GM12878 (cell line): Measurements from ENCODE around the gene OR6C2. TPM values are rescaled to one million over a fixed set of nuclear protein-coding genes. Genes with fewer than 3 reads are reported as not detected.

Experiments used
- ATAC-seq: fragments of 200-7000 bp; cut with Tn5 transposase; 3 replicates; pipeline ENCODE4 v1.9.1; 2020; ENCODE audit warnings: mild to moderate bottlenecking, moderate library complexity
- BruUV-seq: library from RNA; stranded (reverse); fragments of 400-500 nt; replicated peaks from 2 replicates; lab custom pipeline; 2021; lab: Mats Ljungman, UMichigan
- CTCF ChIA-PET: fragments of 300-600 bp; sonication (Branson Sonifier 250); formaldehyde crosslinking; extraction: SDS; loops from one replicate; lab custom pipeline; 2021; ENCODE audit warnings: inconsistent platforms; lab: Yijun Ruan, JAX
- POLR2A ChIA-PET: fragments of 350-600 bp; formaldehyde crosslinking; extraction: SDS; loops from one replicate; lab custom pipeline; 2021; ENCODE audit warnings: inconsistent platforms; lab: Charles Lee
- RAD21 ChIA-PET: fragments of 300-600 bp; sonication (Branson Sonifier 250); formaldehyde crosslinking; loops from one replicate; lab custom pipeline; 2023; ENCODE audit warnings: antibody characterized with exemption; ENCODE audit not compliant: unreplicated experiment; lab: Charles Lee
- SMC1A ChIA-PET: fragments of 300-600 bp; sonication (Branson Sonifier 250); formaldehyde crosslinking; loops from one replicate; lab custom pipeline; 2023; ENCODE audit not compliant: unreplicated experiment, uncharacterized antibody; lab: Charles Lee
- DNase-seq: peaks from one replicate; pipeline ENCODE4 v3.0.0-alpha.2; 2011; ENCODE audit warnings: low read depth, low spot score
- FAIRE-seq: peaks from 3 replicates; lab custom pipeline; 2011; peaks lifted over from hg19 to GRCh38; lab: Jason Lieb, UNC
- H2AFZ ChIP-seq: 2 replicates; pipeline ENCODE4 v1.6.0; 2011; ENCODE audit warnings: low read depth, low read length, control low read depth; ENCODE audit not compliant: control insufficient read depth
- H3K27ac ChIP-seq: 2 replicates; pipeline ENCODE4 v1.5.1; 2011; ENCODE audit warnings: control low read depth; ENCODE audit not compliant: control insufficient read depth, insufficient read depth
- H3K27me3 ChIP-seq, 2 experiments: replicated peaks in 1 of 2; 2 replicates each; pipeline versions ENCODE4 v1.6.0 to v1.6.1; 2011; ENCODE audit warnings: low read length in 1 of 2; ENCODE audit not compliant: control insufficient read depth in 2 of 2, insufficient read depth in 2 of 2
- H3K36me3 ChIP-seq, 2 experiments: 2 replicates each; pipeline ENCODE4 v1.5.1; 2011; ENCODE audit warnings: low read length in 1 of 2; ENCODE audit not compliant: control insufficient read depth in 2 of 2, insufficient read depth in 2 of 2
- H3K4me1 ChIP-seq: 2 replicates; pipeline ENCODE4 v1.6.1; 2011; ENCODE audit warnings: mild to moderate bottlenecking, low read length, moderate library complexity, mixed read lengths; ENCODE audit not compliant: control insufficient read depth, insufficient read depth
- H3K4me2 ChIP-seq: 2 replicates; pipeline ENCODE4 v1.6.0; 2011; ENCODE audit warnings: control low read depth; ENCODE audit not compliant: control insufficient read depth, insufficient read depth
- H3K4me3 ChIP-seq: fragments of 200-600 bp; sonication (generic); 2 replicates; pipeline ENCODE4 v1.5.1; 2016
- H3K79me2 ChIP-seq: 2 replicates; pipeline ENCODE4 v1.6.0; 2011; ENCODE audit warnings: low read length; ENCODE audit not compliant: control insufficient read depth, insufficient read depth
- H3K9ac ChIP-seq: 2 replicates; pipeline ENCODE4 v1.8.0; 2011; ENCODE audit warnings: low read length, control low read depth, mixed read lengths; ENCODE audit not compliant: control insufficient read depth, insufficient read depth
- H3K9me3 ChIP-seq: replicated peaks from 3 replicates; pipeline ENCODE4 v1.5.1; 2011; ENCODE audit warnings: mild to moderate bottlenecking, low read length; ENCODE audit not compliant: control insufficient read depth, insufficient read depth
- H4K20me1 ChIP-seq: 2 replicates; pipeline ENCODE4 v1.6.0; 2011; ENCODE audit not compliant: control insufficient read depth, insufficient read depth
- CBFB ChIP-seq: IDR thresholded peaks from 2 replicates; pipeline ENCODE4 v1.6.1; 2016; ENCODE audit warnings: antibody characterized with exemption, low read depth
- CHD1 ChIP-seq: IDR thresholded peaks from 2 replicates; pipeline ENCODE4 v1.6.1; 2012; ENCODE audit warnings: low read depth, low read length, improper control_type of control experiment
- CREM ChIP-seq: IDR thresholded peaks from 2 replicates; pipeline ENCODE4 v1.6.1; 2014; ENCODE audit warnings: antibody characterized with exemption, low read depth
- E4F1 ChIP-seq: fragments of 450-650 bp; IDR thresholded peaks from 2 replicates; pipeline ENCODE4 v1.6.1; 2018; ENCODE audit warnings: borderline replicate concordance, mild to moderate bottlenecking; ENCODE audit not compliant: partially characterized antibody
- ELK1 ChIP-seq: IDR thresholded peaks from 2 replicates; pipeline ENCODE4 v1.6.1; 2012; ENCODE audit warnings: low read depth, low read length, improper control_type of control experiment
- NBN ChIP-seq: fragments of 450-650 bp; IDR thresholded peaks from 2 replicates; pipeline ENCODE4 v1.6.1; 2016
- POLR2A ChIP-seq: IDR thresholded peaks from 2 replicates; pipeline ENCODE4 v1.6.1; 2011; ENCODE audit warnings: low read depth, mild to moderate bottlenecking, low read length
- SIX5 ChIP-seq: IDR thresholded peaks from 2 replicates; pipeline ENCODE4 v1.6.1; 2011; ENCODE audit warnings: mild to moderate bottlenecking, low read depth, low read length, moderate library complexity; ENCODE audit not compliant: severe bottlenecking
- SUPT20H ChIP-seq: IDR thresholded peaks from 2 replicates; pipeline ENCODE4 v1.6.1; 2011; ENCODE audit warnings: low read depth, mild to moderate bottlenecking, low read length, moderate library complexity, borderline replicate concordance; ENCODE audit not compliant: control insufficient read depth
- ZBTB11 ChIP-seq: fragments of 450-650 bp; formaldehyde crosslinking; IDR thresholded peaks from 2 replicates; pipeline ENCODE4 v1.5.0; 2022; ENCODE audit warnings: mild to moderate bottlenecking, missing genetic modification characterization
- WGBS: methylation state at CpG from one replicate; pipeline ENCODE4 v1.1.6; 2016; ENCODE audit warnings: low lambda C conversion rate; ENCODE audit not compliant: insufficient replicate concordance, insufficient coverage; ENCODE audit errors: missing lambda C conversion rate; 5-methylcytosine and 5-hydroxymethylcytosine counted together
- in situ Hi-C: fragments of 300-500 bp; cut with MboI; formaldehyde crosslinking; loops from 9 replicates; pipeline ENCODE4 v1.14.3; 2018; ENCODE audit warnings: mixed read lengths
- intact Hi-C: fragments of 100-400 bp; cut with micrococcal nuclease; formaldehyde crosslinking; loops from one replicate; pipeline ENCODE4 v1.14.2; 2022; ENCODE audit not compliant: unreplicated experiment
- polyA plus RNA-seq, 11 experiments: library from polyadenylated mRNA; depleted of rRNA in 4 of 11; unstranded in 6 of 11; stranded (reverse) in 5 of 11; fragments of >200 nt; fragmentation: Nextera tagmentation in 4 of 11; fragmentation: Illumina TruSeq in 1 of 11; extraction: Ambion mirVana in 4 of 11; extraction: Trizol in 1 of 11; gene quantifications; 1 replicate in 1 of 11; 2 replicates in 10 of 11; pipeline versions ENCODE4 v1.2.1 to v1.2.3, GENCODE V29; 2011 to 2016; ENCODE audit warnings: inconsistent platforms in 2 of 11, missing spikeins in 2 of 11, low read depth in 1 of 11
- total RNA-seq, 4 experiments: library from RNA; depleted of rRNA in 3 of 4; stranded (reverse); fragments of >200 nt in 3 of 4; fragmentation: Illumina TruSeq in 1 of 4; extraction: Trizol in 1 of 4; gene quantifications; 2 replicates each; pipeline versions ENCODE4 v1.2.1 to v1.2.3, GENCODE V29; 2013 to 2021
- TF ChIP-seq, protein P1 (sequence below): fragments of 450-650 bp; IDR thresholded peaks from 2 replicates; pipeline ENCODE4 v1.6.1; 2016; ENCODE audit warnings: mild to moderate bottlenecking
- TF ChIP-seq, protein P2 (sequence below): fragments of 450-650 bp; formaldehyde crosslinking; IDR thresholded peaks from 2 replicates; pipeline ENCODE4 v1.4.0; 2022; ENCODE audit warnings: mild to moderate bottlenecking, moderate library complexity

Gene OR6C2
- total and polyA plus RNA-seq, 10 of the 15 experiments (the other 5 are each of a cell fraction or from before 2014, with no cell fraction given): not detected

GRCh38 chr12:55400229-55400628, 43.6 kb upstream of the OR6C2 start, which contains the start of gene OR6C65:
OR6C65 (plus strand) TSS chr12:55400529; CDS start chr12:55400529, 0 bp downstream.
- H3K4me1 ChIP-seq: no peaks in the 10 kb centered on the region
- no peaks in the 10 kb centered on the region for H3K27me3 ChIP-seq
- FAIRE-seq (no peak), DNase-seq (no peak), ATAC-seq (no peak)
- no peak within 1 kb of the TSS for H2AFZ ChIP-seq
- no peaks in the 10 kb centered on the region for H3K9me3 ChIP-seq
- SMC1A ChIA-PET: no interaction called here
- WGBS: 77% methylated on average over 1 of the region's 1 CpG
- H4K20me1 ChIP-seq: no peaks in the 10 kb centered on the region
- H3K4me2 ChIP-seq: no peak within 1 kb of the TSS
- no peak within 1 kb of the TSS for H3K9ac ChIP-seq
- intact Hi-C loops: no loop called here
- H3K79me2 ChIP-seq: no peaks in the 10 kb centered on the region
- BruUV-seq: no TSS peak
- CTCF ChIA-PET: no interaction called here
- H3K27ac ChIP-seq: no peak within 1 kb of the TSS
- in situ Hi-C loops: no loop called here
- RAD21 ChIA-PET: no interaction called here
- POLR2A ChIA-PET: interaction anchor here (0.7 kb wide), 1 partner anchor 511 kb away, joined by 4 read pairs; no protein-coding TSS in a partner anchor
- H3K4me3 ChIP-seq: no peak within 1 kb of the TSS
- no peaks in the 10 kb centered on the region for H3K36me3 ChIP-seq
- no peak for TF ChIP-seq CHD1
- no peak for TF ChIP-seq NBN
- TF ChIP-seq, protein P1, sequence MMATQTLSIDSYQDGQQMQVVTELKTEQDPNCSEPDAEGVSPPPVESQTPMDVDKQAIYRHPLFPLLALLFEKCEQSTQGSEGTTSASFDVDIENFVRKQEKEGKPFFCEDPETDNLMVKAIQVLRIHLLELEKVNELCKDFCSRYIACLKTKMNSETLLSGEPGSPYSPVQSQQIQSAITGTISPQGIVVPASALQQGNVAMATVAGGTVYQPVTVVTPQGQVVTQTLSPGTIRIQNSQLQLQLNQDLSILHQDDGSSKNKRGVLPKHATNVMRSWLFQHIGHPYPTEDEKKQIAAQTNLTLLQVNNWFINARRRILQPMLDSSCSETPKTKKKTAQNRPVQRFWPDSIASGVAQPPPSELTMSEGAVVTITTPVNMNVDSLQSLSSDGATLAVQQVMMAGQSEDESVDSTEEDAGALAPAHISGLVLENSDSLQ: no peak
- TF ChIP-seq POLR2A: no peak
- no peak for TF ChIP-seq ELK1
- TF ChIP-seq CBFB: no peak
- TF ChIP-seq SUPT20H: no peak
- no peak for TF ChIP-seq ZBTB11 (CRISPR knock-in tag)
- TF ChIP-seq CREM: no peak
- TF ChIP-seq E4F1: no peak
- no peak for TF ChIP-seq SIX5
- TF ChIP-seq, protein P2, sequence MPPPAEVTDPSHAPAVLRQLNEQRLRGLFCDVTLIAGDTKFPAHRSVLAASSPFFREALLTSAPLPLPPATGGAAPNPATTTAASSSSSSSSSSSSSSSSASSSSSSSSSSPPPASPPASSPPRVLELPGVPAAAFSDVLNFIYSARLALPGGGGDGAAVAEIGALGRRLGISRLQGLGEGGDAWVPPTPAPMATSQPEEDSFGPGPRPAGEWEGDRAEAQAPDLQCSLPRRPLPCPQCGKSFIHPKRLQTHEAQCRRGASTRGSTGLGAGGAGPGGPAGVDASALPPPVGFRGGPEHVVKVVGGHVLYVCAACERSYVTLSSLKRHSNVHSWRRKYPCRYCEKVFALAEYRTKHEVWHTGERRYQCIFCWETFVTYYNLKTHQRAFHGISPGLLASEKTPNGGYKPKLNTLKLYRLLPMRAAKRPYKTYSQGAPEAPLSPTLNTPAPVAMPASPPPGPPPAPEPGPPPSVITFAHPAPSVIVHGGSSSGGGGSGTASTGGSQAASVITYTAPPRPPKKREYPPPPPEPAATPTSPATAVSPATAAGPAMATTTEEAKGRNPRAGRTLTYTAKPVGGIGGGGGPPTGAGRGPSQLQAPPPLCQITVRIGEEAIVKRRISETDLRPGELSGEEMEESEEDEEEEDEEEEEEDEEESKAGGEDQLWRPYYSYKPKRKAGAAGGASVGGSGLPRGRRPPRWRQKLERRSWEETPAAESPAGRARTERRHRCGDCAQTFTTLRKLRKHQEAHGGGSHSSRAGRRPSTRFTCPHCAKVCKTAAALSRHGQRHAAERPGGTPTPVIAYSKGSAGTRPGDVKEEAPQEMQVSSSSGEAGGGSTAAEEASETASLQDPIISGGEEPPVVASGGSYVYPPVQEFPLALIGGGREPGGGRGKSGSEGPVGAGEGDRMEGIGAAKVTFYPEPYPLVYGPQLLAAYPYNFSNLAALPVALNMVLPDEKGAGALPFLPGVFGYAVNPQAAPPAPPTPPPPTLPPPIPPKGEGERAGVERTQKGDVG (CRISPR knock-in tag): no peak
